Heart right ventricle (tissue), 16 donors: ENCODE results near the gene PARP9. TPM values are rescaled to one million over a fixed set of nuclear protein-coding genes. Genes with fewer than 3 reads are reported as not detected.

Experiments
- ATAC-seq, 8 donors: fragments of 200-7000 bp; cut with Tn5 transposase; one replicate each; pipeline ENCODE4 v1.9.1; 2020; ENCODE audit warnings: mild to moderate bottlenecking in 8 of 8, moderate library complexity in 8 of 8, moderate number of reproducible peaks in 1 of 8
- DNase-seq, 2 donors: peaks; one replicate each; pipeline ENCODE4 v3.0.0-alpha.2; 2020
- H3K27ac ChIP-seq, 10 donors: fragments of 200-600 bp; sonication (generic) in 2 of 10; one replicate each; pipeline versions ENCODE4 v1.5.0 to v1.8.0; 2020 to 2022; ENCODE audit warnings: mild to moderate bottlenecking in 3 of 10
- H3K27me3 ChIP-seq, 7 donors: fragments of 200-600 bp; one replicate each; pipeline ENCODE4 v1.8.0; 2021 to 2022; ENCODE audit warnings: mild to moderate bottlenecking in 2 of 7
- H3K36me3 ChIP-seq, 9 donors: fragments of 200-600 bp; sonication (generic) in 1 of 9; one replicate each; pipeline versions ENCODE4 v1.5.0 to v1.8.0; 2020 to 2022; ENCODE audit warnings: mild to moderate bottlenecking in 2 of 9
- H3K4me1 ChIP-seq, 9 donors: fragments of 200-600 bp; sonication (generic) in 1 of 9; one replicate each; pipeline versions ENCODE4 v1.5.0 to v1.8.0; 2020 to 2022; ENCODE audit warnings: mild to moderate bottlenecking in 4 of 9
- H3K4me3 ChIP-seq, 10 donors: fragments of 200-600 bp; sonication (generic) in 2 of 10; one replicate each; pipeline versions ENCODE4 v1.5.0 to v1.8.0; 2020 to 2022; ENCODE audit warnings: mild to moderate bottlenecking in 7 of 10, moderate library complexity in 2 of 10
- H3K9me3 ChIP-seq, 11 donors: fragments of 200-600 bp in 10 of 11; sonication (generic) in 2 of 11; one replicate each; pipeline versions ENCODE4 v1.5.0 to v1.8.0; 2013 to 2022; ENCODE audit warnings: mild to moderate bottlenecking in 2 of 11, control low read depth in 1 of 11, moderate library complexity in 1 of 11
- WGBS, 2 donors: extraction: QIAGEN DNeasy Blood & Tissue Kit; methylation state at CpG; one replicate each; pipeline ENCODE4 v1.1.7; 2013; ENCODE audit warnings: inconsistent platforms in 1 of 2; 5-methylcytosine and 5-hydroxymethylcytosine counted together
- intact Hi-C, 10 donors: fragments of 100-400 bp; cut with DNase I; formaldehyde crosslinking; loops; one replicate each; pipeline versions ENCODE4 v1.11.1 to v1.14.2; 2022
- polyA plus RNA-seq, 2 donors: library from polyadenylated mRNA; stranded (reverse); fragments of 200-250 nt; gene quantifications; one replicate each; pipeline ENCODE4 v1.2.3, GENCODE V29; 2013
- total RNA-seq, 10 donors: library from RNA; stranded (reverse); fragmentation: NEBNext Ultra II Directional in 3 of 10; extraction: Animal tissue kit (Norgen Biotek cat#: 25700) in 3 of 10; gene quantifications; one replicate each; pipeline versions ENCODE4 v1.2.1 to v1.2.4, GENCODE V29; 2021 to 2023
- TF ChIP-seq, protein P1 (sequence below), 9 donors: fragments of 200-600 bp; sonication (generic) in 2 of 9; IDR thresholded peaks; one replicate each; pipeline versions ENCODE4 v1.5.0 to v1.8.0; 2021 to 2022; ENCODE audit warnings: antibody characterized with exemption in 9 of 9, mild to moderate bottlenecking in 5 of 9, moderate library complexity in 1 of 9
- donor health status: Arrhythmogenic right ventricular cardiomyopathy.
- donor health status: ischemic (EF 13 %, LVEDD 7.1; RV severe dilation, severe dysfunction).
- donor health status: healthy with polysubstance abuse.
- donor health status: DM: no; HTN: yes; CAD: no.
- donor health status: DM: no; HTN: no; CAD: no.
- donor health status: ischemic (EF 25% LVEDD 6.9; RV normal size, moderate dysfunction).
- donor health status: ischemic (EF 25% LVEDD 5.7; RV mildly dilated, moderate dysfunction).
- donor health status: healthy.
- donor health status: DM: yes; HTN: yes; CAD: no.
- donor health status: Ischemic cardiomyopathy.
- donor health status: ischemic (EF 35%, LVEDD 5.7; RV mildly dilated, moderate dysfunction).
- donor health status: nonischemic (EF 11% LVEDD 7.7; RV severe dilation, severe dysfunction).
- donor health status: DM: yes; HTN: yes; CAD: no.
- donor health status: PGD.
- donor health status: ischemic (EF 29% LVEDD 5.4; RV normal size, mild dysfunction).
- donor health status: nonischemic (EF 23%, LVEDD 6.1; RV moderate dilation, normal function).

PARP9 gene
- total and polyA plus RNA-seq, 12 donors = 7.1 to 60.4 (median 15.2) TPM

DNA sequence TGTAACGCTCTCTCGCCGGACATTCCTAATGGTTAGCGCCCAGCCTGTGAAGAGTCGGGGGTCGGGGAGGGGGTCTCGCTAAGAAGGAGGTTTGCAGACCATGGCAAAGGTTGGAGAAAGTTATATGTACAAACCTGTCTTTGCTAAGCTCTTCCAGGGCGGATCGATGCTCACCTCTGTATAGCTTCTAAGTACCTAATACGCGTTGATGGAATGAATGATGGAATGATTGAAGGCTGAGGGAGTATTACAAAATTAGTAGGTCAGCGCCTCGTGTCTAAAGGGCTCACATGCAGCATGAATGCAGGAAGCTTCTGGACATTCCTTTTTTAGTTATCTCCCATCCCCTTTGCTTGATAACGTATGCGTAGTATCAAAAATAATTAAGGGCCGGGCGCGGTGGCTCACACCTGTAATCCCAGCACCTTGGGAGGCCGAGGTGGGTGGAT, 49.1 kb downstream of the PARP9 start:
- intact Hi-C loops = loop anchor here in 1 of 10 donors (10.0 kb wide), 1 partner anchor 60 kb away; no protein-coding TSS in a partner anchor
- H3K27ac ChIP-seq = peak overlapping the region in 8 of 10 donors; percentile 95 to 99 (median 96)
- no peak for DNase-seq
- TF ChIP-seq, protein P1, sequence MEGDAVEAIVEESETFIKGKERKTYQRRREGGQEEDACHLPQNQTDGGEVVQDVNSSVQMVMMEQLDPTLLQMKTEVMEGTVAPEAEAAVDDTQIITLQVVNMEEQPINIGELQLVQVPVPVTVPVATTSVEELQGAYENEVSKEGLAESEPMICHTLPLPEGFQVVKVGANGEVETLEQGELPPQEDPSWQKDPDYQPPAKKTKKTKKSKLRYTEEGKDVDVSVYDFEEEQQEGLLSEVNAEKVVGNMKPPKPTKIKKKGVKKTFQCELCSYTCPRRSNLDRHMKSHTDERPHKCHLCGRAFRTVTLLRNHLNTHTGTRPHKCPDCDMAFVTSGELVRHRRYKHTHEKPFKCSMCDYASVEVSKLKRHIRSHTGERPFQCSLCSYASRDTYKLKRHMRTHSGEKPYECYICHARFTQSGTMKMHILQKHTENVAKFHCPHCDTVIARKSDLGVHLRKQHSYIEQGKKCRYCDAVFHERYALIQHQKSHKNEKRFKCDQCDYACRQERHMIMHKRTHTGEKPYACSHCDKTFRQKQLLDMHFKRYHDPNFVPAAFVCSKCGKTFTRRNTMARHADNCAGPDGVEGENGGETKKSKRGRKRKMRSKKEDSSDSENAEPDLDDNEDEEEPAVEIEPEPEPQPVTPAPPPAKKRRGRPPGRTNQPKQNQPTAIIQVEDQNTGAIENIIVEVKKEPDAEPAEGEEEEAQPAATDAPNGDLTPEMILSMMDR (IDR thresholded peaks at IDR 0.05) = no peak
- no peaks in the 10 kb centered on the region for H3K27me3 ChIP-seq
- H3K4me1 ChIP-seq = peaks cover 0 to 35% (median 30%) of the 10 kb centered on the region in 9 donors
- peak overlapping the region; percentile 62 to 93 (median 86) for H3K4me3 ChIP-seq
- no peak for ATAC-seq
- WGBS, 2 donors = 34 to 36% methylated on average over 19 of the region's 19 CpGs
- H3K9me3 ChIP-seq = peaks cover 0 to 3% (median 0%) of the 10 kb centered on the region in 11 donors
- no peaks in the 10 kb centered on the region for H3K36me3 ChIP-seq

DNA sequence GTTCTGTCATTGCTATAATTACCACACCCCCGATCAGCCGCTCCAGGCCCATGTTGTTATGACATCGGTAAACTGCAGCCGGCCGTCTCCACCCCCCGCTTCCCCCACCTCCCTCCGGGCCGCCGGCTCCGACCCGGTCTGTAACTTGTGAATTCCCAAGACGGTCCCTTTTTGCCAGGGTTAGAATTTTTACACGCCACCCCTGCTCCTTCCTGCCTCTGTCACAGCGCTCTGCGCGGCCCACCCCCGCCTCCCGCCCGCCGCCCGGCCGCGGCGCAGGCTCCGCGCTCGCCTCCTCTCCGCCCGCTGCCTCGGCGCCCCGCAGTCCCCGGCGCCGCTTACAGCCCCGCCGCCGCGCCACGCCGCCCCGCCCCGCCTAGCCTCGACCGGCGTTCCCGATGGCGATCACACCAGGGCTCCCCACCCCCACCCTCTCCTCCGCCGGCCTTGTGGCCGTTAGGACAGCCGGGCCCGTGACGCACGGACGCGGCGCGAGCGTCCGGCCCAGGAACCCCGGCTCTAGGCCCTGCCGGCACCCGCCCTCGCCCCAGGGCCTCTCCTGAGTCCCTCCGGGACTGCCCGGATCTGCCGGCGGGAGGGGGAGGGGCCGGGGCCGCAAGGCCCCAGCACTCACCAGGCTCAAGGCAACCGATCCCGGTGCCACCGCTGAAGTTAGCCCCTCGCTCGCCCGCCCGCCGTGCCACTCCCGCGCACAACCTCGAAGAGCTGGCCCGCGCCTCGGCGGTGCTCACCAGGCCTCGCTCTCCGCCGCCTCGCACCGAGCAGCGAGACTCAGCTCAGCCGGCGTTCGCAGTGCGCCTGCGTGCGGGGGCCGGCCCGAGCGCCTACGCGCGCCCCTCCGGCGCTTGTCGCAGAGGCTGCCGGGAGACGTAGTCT, 49.7 kb downstream of the PARP9 start, which contains the start of gene KPNA1:
KPNA1 (minus strand) TSS at position 817 of the 897 bp plus-strand sequence. CDS start 18,374 bp downstream, outside the sequence.
- WGBS, 2 donors = 0% methylated on average over 90 to 109 of the region's 109 CpGs
- intact Hi-C loops = loop anchor here in 4 of 10 donors (5.0 to 10.0 kb wide), 3 partner anchors 37 to 97 kb away; partner anchors contain the start of gene WDR5B (in 2 of the 4)
- Histone ChIP-seq H3K4me3 (peak within 1 kb of the TSS; percentile 62 to 93 (median 86)), H3K9me3 (peaks cover 0 to 9% (median 0%) of the 10 kb centered on the region in 11 donors), H3K36me3 (no peaks in the 10 kb centered on the region), H3K27me3 (no peaks in the 10 kb centered on the region), H3K4me1 (peaks cover 0 to 35% (median 30%) of the 10 kb centered on the region in 9 donors), H3K27ac (peak within 1 kb of the TSS; percentile 78 to 99 (median 96))
- TF ChIP-seq, protein P1 (IDR thresholded peaks at IDR 0.05) = no peak
- peak; percentile 97 to 99 (median 97) for ATAC-seq
- DNase-seq = peak; percentile 85 to 87

DNA sequence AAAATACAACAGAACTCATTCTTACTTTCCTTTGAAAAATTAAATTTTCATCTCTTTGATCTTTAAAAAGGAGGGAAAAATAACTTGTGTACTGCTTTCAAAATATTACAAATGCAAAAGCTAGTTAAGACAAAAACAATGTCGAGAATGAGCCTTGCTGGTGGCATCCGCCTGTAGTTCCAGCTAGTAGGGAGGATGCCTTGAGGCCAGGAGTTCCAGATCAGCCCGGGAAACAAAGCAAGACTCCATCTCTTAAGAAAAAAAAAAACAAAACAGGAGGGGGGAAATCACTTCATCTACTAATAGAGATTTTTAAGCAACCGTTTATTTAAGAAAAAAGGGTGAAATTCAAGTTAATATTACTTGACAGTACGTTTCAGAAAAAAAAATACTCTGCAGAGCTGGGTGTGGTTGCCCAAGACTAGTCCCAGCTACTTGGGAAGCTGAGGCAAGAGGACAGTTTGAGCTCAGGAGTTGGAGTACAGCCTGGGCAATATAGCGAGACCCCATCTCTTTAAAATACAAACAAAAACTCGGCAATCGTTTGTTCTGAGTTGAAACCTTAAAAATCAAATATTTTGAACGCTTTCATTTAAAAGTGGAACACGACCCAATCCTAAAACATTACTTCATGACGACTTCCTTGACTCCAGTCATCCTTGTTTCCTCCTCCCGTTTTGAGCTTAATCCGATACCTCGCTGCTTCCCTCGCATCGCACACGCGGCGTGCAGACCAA, 50.5 kb downstream of the PARP9 start:
- H3K36me3 ChIP-seq = no peaks in the 10 kb centered on the region
- no peak for DNase-seq
- H3K27me3 ChIP-seq = no peaks in the 10 kb centered on the region
- 9 to 12% methylated on average over 19 of the region's 19 CpGs for WGBS, 2 donors
- TF ChIP-seq, protein P1 (IDR thresholded peaks at IDR 0.05) = no peak
- H3K27ac ChIP-seq = peak overlapping the region; percentile 78 to 99 (median 96)
- peaks cover 0 to 13% (median 0%) of the 10 kb centered on the region in 11 donors for H3K9me3 ChIP-seq
- H3K4me1 ChIP-seq = peaks cover 0 to 40% (median 31%) of the 10 kb centered on the region in 9 donors
- H3K4me3 ChIP-seq = peak overlapping the region; percentile 62 to 93 (median 86)
- ATAC-seq = no peak
- intact Hi-C loops = loop anchor here in 4 of 10 donors (5.0 to 10.0 kb wide), 3 partner anchors 36 to 96 kb away; partner anchors contain the start of gene WDR5B (in 2 of the 4)
